ENCODE data around the gene UQCRFS1. TPM values are rescaled to one million over a fixed set of nuclear protein-coding genes. Genes with fewer than 3 reads are reported as not detected.

Gene UQCRFS1
- total and polyA plus RNA-seq, 12 donors = 13.0 to 131 (median 54.4) TPM

- no peak overlapping the region for H3K27ac ChIP-seq
- intact Hi-C loops (cut with DNase I) = no loop called here
- WGBS, 4 donors = 64 to 79% (median 71%) methylated on average over 5 of the region's 5 CpGs
- no peaks in the 10 kb centered on the region for H3K36me3 ChIP-seq (replicated peaks in 1 of 2)
- H3K4me3 ChIP-seq = no peak overlapping the region
- no peaks in the 10 kb centered on the region for H3K4me1 ChIP-seq (replicated peaks in 1 of 2)
- no peaks in the 10 kb centered on the region for H3K27me3 ChIP-seq
- TF ChIP-seq POLR2A (IDR thresholded peaks at IDR 0.05) (no peak), CTCF (IDR thresholded peaks at IDR 0.05) (no peak)
- H3K9me3 ChIP-seq (replicated peaks in 1 of 3) = no peaks in the 10 kb centered on the region
- no peak for DNase-seq
These were observed 19.8 kb downstream of the UQCRFS1 start for GRCh38 chr19:29193155-29193554.

- no peak overlapping the region for H3K4me3 ChIP-seq
- WGBS, 4 donors = 86 to 98% (median 89%) methylated on average over 4 to 8 of the region's 8 CpGs
- TF ChIP-seq CTCF (IDR thresholded peaks at IDR 0.05) = no peak
- no peak for TF ChIP-seq POLR2A (IDR thresholded peaks at IDR 0.05)
- H3K9me3 ChIP-seq (replicated peaks in 1 of 3) = no peaks in the 10 kb centered on the region
- intact Hi-C loops (cut with DNase I) = no loop called here
- no peak for DNase-seq
- H3K36me3 ChIP-seq (replicated peaks in 1 of 2) = no peaks in the 10 kb centered on the region
- H3K4me1 ChIP-seq (replicated peaks in 1 of 2) = no peaks in the 10 kb centered on the region
- no peak overlapping the region for H3K27ac ChIP-seq
- H3K27me3 ChIP-seq = no peaks in the 10 kb centered on the region
These were observed 21.9 kb downstream of the UQCRFS1 start for GRCh38 chr19:29191005-29191404.

GRCh38 chr19:29189033-29189360 lies 24.0 kb downstream of the UQCRFS1 start:
- 77 to 90% (median 88%) methylated on average over 5 to 6 of the region's 6 CpGs for WGBS, 4 donors

GRCh38 chr19:29188289-29189032 lies 24.5 kb downstream of the UQCRFS1 start:
- TF ChIP-seq POLR2A (IDR thresholded peaks at IDR 0.05) (no peak), CTCF (IDR thresholded peaks at IDR 0.05) (no peak)
- H3K27me3 ChIP-seq = no peaks in the 10 kb centered on the region
- no peak overlapping the region for H3K27ac ChIP-seq
- 46 to 53% (median 48%) methylated on average over 7 to 10 of the region's 10 CpGs for WGBS, 4 donors
- H3K36me3 ChIP-seq (replicated peaks in 1 of 2) = no peaks in the 10 kb centered on the region
- H3K9me3 ChIP-seq (replicated peaks in 1 of 3) = no peaks in the 10 kb centered on the region
- DNase-seq = no peak
- H3K4me1 ChIP-seq (replicated peaks in 1 of 2) = no peaks in the 10 kb centered on the region
- intact Hi-C loops (cut with DNase I) = no loop called here
- H3K4me3 ChIP-seq = no peak overlapping the region

More at GRCh38 chr19:29189033-29189360, 24.0 kb downstream of the UQCRFS1 start:
- Histone ChIP-seq H3K4me1 (replicated peaks in 1 of 2) (no peaks in the 10 kb centered on the region), H3K27me3 (no peaks in the 10 kb centered on the region), H3K4me3 (no peak overlapping the region), H3K36me3 (replicated peaks in 1 of 2) (no peaks in the 10 kb centered on the region), H3K27ac (no peak overlapping the region), H3K9me3 (replicated peaks in 1 of 3) (no peaks in the 10 kb centered on the region)
- DNase-seq = no peak
- intact Hi-C loops (cut with DNase I) = no loop called here
- TF ChIP-seq POLR2A (IDR thresholded peaks at IDR 0.05) = no peak
- TF ChIP-seq CTCF (IDR thresholded peaks at IDR 0.05) = no peak
